HEK293T (cell line): ENCODE results near the gene RBMX.
"Not testable (repeated sequence)": the region's sequence is repeated elsewhere in the genome, so short reads cannot be mapped to it uniquely, and the experiment has no call there.

Experiments used
- CTCF ChIA-PET: fragments of 350-600 bp; formaldehyde crosslinking; extraction: SDS; loops from one replicate; lab custom pipeline; 2021; ENCODE audit warnings: antibody characterized with exemption, inconsistent platforms; lab: Yijun Ruan, JAX
- POLR2A ChIA-PET: fragments of 350-600 bp; formaldehyde crosslinking; extraction: SDS; loops from one replicate; lab custom pipeline; 2020; ENCODE audit warnings: antibody characterized with exemption, inconsistent platforms; lab: Yijun Ruan, JAX
- DNase-seq: peaks from one replicate; pipeline ENCODE4 v3.0.0; 2012; ENCODE audit warnings: mixed read lengths; ENCODE audit errors: extremely low spot score
- ARNT ChIP-seq: fragments of 450-650 bp; IDR thresholded peaks from 2 replicates; pipeline ENCODE4 v1.6.1; 2017; ENCODE audit warnings: mild to moderate bottlenecking
- BHLHE40 ChIP-seq: fragments of 450-650 bp; IDR thresholded peaks from 2 replicates; pipeline ENCODE4 v1.6.1; 2016; ENCODE audit warnings: mild to moderate bottlenecking, moderate library complexity, borderline replicate concordance
- CTBP1 ChIP-seq: fragments of 450-650 bp; IDR thresholded peaks from 2 replicates; pipeline ENCODE4 v1.6.1; 2016; ENCODE audit warnings: borderline replicate concordance
- ELF4 ChIP-seq: fragments of 450-650 bp; IDR thresholded peaks from 2 replicates; pipeline ENCODE4 v1.6.1; 2017; ENCODE audit warnings: antibody characterized with exemption
- FOXA1 ChIP-seq: fragments of 450-650 bp; IDR thresholded peaks from 2 replicates; pipeline ENCODE4 v1.6.1; 2016; ENCODE audit warnings: mild to moderate bottlenecking
- FOXK2 ChIP-seq: fragments of 450-650 bp; IDR thresholded peaks from 2 replicates; pipeline ENCODE4 v1.6.1; 2016; ENCODE audit warnings: mild to moderate bottlenecking
- FOXM1 ChIP-seq: fragments of 450-650 bp; IDR thresholded peaks from 2 replicates; pipeline ENCODE4 v1.6.1; 2017; ENCODE audit warnings: mild to moderate bottlenecking, borderline replicate concordance
- HDGF ChIP-seq: fragments of 450-650 bp; IDR thresholded peaks from 2 replicates; pipeline ENCODE4 v1.6.1; 2017; ENCODE audit warnings: antibody characterized with exemption, borderline replicate concordance
- L3MBTL2 ChIP-seq: fragments of 450-650 bp; conservative IDR thresholded peaks from 2 replicates; pipeline ENCODE4 v1.6.1; 2016; ENCODE audit warnings: mild to moderate bottlenecking
- LEF1 ChIP-seq: fragments of 450-650 bp; IDR thresholded peaks from 2 replicates; pipeline ENCODE4 v1.6.1; 2017; ENCODE audit warnings: mild to moderate bottlenecking, borderline replicate concordance
- NFRKB ChIP-seq: fragments of 450-650 bp; IDR thresholded peaks from 2 replicates; pipeline ENCODE4 v1.6.1; 2016; ENCODE audit warnings: mild to moderate bottlenecking, moderate library complexity
- SP1 ChIP-seq: fragments of 450-650 bp; IDR thresholded peaks from 2 replicates; pipeline ENCODE4 v1.6.1; 2017
- SUZ12 ChIP-seq: fragments of 450-650 bp; IDR thresholded peaks from 2 replicates; pipeline ENCODE4 v1.6.1; 2016; ENCODE audit warnings: mild to moderate bottlenecking
- TARDBP ChIP-seq: fragments of 450-650 bp; IDR thresholded peaks from 2 replicates; pipeline ENCODE4 v1.6.1; 2016
- ZNF384 ChIP-seq: fragments of 450-650 bp; IDR thresholded peaks from 2 replicates; pipeline ENCODE4 v1.6.1; 2016
- TF ChIP-seq, protein P1 (sequence below): fragments of 450-650 bp; IDR thresholded peaks from 2 replicates; pipeline ENCODE4 v1.6.1; 2016

The RBMX gene

GRCh38 chrX:136880452-136881013 lies at the start of gene RBMX:
Gene RBMX (minus strand): TSS chrX:136880725. CDS start chrX:136879427, 1,298 bp downstream.
- POLR2A ChIA-PET, result interaction anchor here (0.5 to 2.4 kb wide), 24 partner anchors 9 to 709 kb away, joined by 3 to 21 read pairs (median 4); no protein-coding TSS in a partner anchor
- peak; percentile 93 for DNase-seq
- TF ChIP-seq SP1, result no peak
- TF ChIP-seq, protein P1, sequence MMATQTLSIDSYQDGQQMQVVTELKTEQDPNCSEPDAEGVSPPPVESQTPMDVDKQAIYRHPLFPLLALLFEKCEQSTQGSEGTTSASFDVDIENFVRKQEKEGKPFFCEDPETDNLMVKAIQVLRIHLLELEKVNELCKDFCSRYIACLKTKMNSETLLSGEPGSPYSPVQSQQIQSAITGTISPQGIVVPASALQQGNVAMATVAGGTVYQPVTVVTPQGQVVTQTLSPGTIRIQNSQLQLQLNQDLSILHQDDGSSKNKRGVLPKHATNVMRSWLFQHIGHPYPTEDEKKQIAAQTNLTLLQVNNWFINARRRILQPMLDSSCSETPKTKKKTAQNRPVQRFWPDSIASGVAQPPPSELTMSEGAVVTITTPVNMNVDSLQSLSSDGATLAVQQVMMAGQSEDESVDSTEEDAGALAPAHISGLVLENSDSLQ, result peak; percentile 99
- TF ChIP-seq TARDBP, result no peak
- no peak for TF ChIP-seq FOXA1
- TF ChIP-seq ZNF384, result no peak
- peak; percentile 53; the same call in 1 of the 2 replicates for TF ChIP-seq L3MBTL2
- no peak for TF ChIP-seq BHLHE40
- peak; percentile 45; the same call in 1 of the 2 replicates for TF ChIP-seq ARNT
- TF ChIP-seq FOXK2, result no peak
- TF ChIP-seq HDGF, result no peak
- TF ChIP-seq LEF1, result 0 out of 2 replicates have a peak, but pooled peaks have one; percentile 36
- TF ChIP-seq NFRKB, result peak; percentile 81
- no peak for TF ChIP-seq CTBP1
- no peak for TF ChIP-seq SUZ12
- TF ChIP-seq FOXM1, result 0 out of 2 replicates have a peak, but pooled peaks have one; percentile 44
- TF ChIP-seq ELF4, result peak; percentile 95
- CTCF ChIA-PET, result no interaction called here

DNA sequence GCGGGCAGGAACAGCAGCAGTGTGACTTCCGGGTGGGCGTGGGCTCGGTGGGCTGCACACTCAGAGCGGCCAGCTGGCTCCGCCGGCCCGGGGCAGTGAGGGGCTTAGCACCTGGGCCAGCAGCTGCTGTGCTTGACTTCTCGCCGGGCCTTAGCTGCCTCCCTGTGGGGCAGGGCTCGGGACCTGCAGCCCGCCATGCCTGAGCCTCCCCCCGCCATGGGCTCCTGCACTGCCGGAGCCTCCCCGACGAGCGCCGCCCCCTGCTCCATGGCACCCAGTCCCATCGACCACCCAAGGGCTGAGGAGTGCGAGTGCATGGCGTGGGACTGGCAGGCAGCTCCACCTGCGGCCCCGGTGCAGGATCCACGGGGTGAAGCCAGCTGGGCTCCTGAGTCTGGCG lies 40.9 kb upstream of the RBMX start:
- CTCF ChIA-PET, DNase-seq, POLR2A ChIA-PET: not testable (repeated sequence)

DNA sequence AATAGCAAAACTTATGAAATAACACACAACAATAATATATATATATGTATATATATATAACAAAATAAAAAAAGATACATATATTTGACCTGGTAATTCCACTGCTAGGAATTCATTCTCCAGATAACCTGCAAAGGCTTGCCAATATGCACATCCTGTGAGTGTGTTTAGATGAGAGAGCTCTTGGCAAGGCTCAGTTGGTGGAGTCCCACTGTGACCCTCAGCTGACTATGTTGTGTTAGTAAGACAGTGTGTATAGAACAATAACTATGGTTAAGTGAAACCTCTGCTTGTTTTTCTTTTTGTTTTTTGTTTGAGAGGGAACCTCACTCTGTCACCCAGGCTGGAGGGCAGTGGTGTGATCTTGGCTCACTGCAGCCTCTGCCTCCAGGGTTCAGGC lies 39.5 kb upstream of the RBMX start:
- POLR2A ChIA-PET, result interaction anchor here (1.5 kb wide), 1 partner anchor 40 kb away, joined by 7 read pairs; the partner anchor contains the start of gene RBMX
- no peak for DNase-seq
- TF ChIP-seq BHLHE40, result no peak
- no peak for TF ChIP-seq CTBP1
- CTCF ChIA-PET, result interaction anchor here (0.7 kb wide), 1 partner anchor 510 kb away, joined by 4 read pairs; no protein-coding TSS in a partner anchor

GRCh38 chrX:136916827-136917226 lies 36.3 kb upstream of the RBMX start:
- ChIA-PET POLR2A (no interaction called here), CTCF (no interaction called here)
- DNase-seq, result no peak
- TF ChIP-seq SP1 (no peak), ELF4 (no peak), CTBP1 (no peak), ARNT (no peak), ZNF384 (no peak), L3MBTL2 (no peak), BHLHE40 (no peak), LEF1 (no peak), SUZ12 (no peak), FOXK2 (no peak), HDGF (no peak), FOXM1 (no peak), NFRKB (no peak), FOXA1 (no peak), TARDBP (no peak)
- TF ChIP-seq, protein P1, result no peak

DNA sequence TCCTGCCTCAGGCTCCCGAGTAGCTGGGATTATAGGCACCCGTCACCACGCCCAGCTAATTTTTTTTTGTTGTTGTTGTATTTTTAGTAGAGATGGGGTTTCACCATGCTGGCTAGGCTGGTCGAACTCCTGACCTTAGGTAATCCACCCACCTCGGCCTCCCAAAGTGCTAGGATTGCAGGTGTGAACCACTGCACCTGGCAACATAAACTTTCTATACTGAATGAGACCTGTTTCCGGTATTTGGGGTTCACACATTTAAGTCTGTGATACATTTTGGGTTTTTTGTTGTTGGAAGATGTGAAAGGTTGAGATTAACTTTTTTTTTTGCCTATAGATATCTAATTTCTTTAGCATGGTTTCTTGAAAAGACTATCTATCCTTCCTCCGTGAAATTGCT lies 31.1 kb upstream of the RBMX start:
- CTCF ChIA-PET, result interaction anchor here (0.7 kb wide), 1 partner anchor 151 kb away, joined by 4 read pairs; no protein-coding TSS in a partner anchor
- POLR2A ChIA-PET, DNase-seq: not testable (repeated sequence)

- no peak for TF ChIP-seq BHLHE40
- no peak for TF ChIP-seq SP1
- no peak for TF ChIP-seq TARDBP
- no peak for TF ChIP-seq FOXA1
- no peak for TF ChIP-seq ELF4
- TF ChIP-seq CTBP1, result no peak
- no peak for TF ChIP-seq NFRKB
- TF ChIP-seq LEF1, result no peak
- TF ChIP-seq FOXM1, result no peak
- TF ChIP-seq, protein P1, result no peak
- TF ChIP-seq ARNT, result no peak
- TF ChIP-seq L3MBTL2, result no peak
- no peak for TF ChIP-seq HDGF
- TF ChIP-seq ZNF384, result no peak
- no peak for TF ChIP-seq SUZ12
- no peak for TF ChIP-seq FOXK2
- ChIA-PET POLR2A (interaction anchor here (0.8 to 0.9 kb wide), 2 partner anchors 31 to 32 kb away, joined by 3 to 5 read pairs; partner anchors contain the start of gene RBMX), CTCF (no interaction called here)
- no peak for DNase-seq
These were observed 30.7 kb upstream of the RBMX start for GRCh38 chrX:136911253-136911652.
